RWPE1 (cell line): ENCODE measurements around the gene TCF12.

Experiments
- CTCF ChIA-PET: fragments of 350-600 bp; sonication (Branson Sonifier 250); formaldehyde crosslinking; extraction: SDS; loops from one replicate; lab custom pipeline; 2021; lab: Yijun Ruan, JAX
- POLR2A ChIA-PET: fragments of 400-600 bp; formaldehyde crosslinking; extraction: SDS; loops from one replicate; lab custom pipeline; 2020; ENCODE audit warnings: antibody characterized with exemption; ENCODE audit not compliant: low non-redundant PET; lab: Yijun Ruan, JAX
- DNase-seq: peaks from one replicate; pipeline ENCODE4 v3.0.0; 2012; ENCODE audit warnings: low spot score
- H3K27ac ChIP-seq: fragments of 450-650 bp; 2 replicates; pipeline ENCODE4 v1.5.1; 2017
- TF ChIP-seq, protein P1 (sequence below): fragments of 450-650 bp; conservative IDR thresholded peaks from 2 replicates; pipeline ENCODE4 v1.5.1; 2017; ENCODE audit warnings: low read depth, mild to moderate bottlenecking

TCF12 gene

DNA sequence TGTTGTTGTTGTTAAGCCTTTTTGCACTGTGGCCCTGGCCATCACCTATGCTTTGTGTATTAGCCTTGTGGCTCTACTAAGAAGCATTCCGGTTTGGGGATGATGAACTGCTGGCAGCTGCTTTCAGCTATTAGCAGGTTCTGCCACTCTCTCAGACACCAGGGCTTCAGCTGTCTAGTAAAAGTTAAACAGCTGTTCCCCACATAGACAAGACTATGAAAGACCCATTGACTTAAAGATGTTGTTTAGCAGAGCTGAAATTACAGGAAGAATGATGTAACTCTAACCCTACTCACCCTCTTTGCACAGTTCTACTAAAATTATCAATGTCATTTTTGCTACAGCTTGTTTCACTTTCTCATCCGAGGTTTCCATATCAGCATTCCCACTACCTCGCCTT is 326.7 kb downstream of the TCF12 start:
- ChIA-PET POLR2A (no interaction called here), CTCF (no interaction called here)
- TF ChIP-seq, protein P1, sequence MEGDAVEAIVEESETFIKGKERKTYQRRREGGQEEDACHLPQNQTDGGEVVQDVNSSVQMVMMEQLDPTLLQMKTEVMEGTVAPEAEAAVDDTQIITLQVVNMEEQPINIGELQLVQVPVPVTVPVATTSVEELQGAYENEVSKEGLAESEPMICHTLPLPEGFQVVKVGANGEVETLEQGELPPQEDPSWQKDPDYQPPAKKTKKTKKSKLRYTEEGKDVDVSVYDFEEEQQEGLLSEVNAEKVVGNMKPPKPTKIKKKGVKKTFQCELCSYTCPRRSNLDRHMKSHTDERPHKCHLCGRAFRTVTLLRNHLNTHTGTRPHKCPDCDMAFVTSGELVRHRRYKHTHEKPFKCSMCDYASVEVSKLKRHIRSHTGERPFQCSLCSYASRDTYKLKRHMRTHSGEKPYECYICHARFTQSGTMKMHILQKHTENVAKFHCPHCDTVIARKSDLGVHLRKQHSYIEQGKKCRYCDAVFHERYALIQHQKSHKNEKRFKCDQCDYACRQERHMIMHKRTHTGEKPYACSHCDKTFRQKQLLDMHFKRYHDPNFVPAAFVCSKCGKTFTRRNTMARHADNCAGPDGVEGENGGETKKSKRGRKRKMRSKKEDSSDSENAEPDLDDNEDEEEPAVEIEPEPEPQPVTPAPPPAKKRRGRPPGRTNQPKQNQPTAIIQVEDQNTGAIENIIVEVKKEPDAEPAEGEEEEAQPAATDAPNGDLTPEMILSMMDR: no peak
- H3K27ac ChIP-seq: no peak overlapping the region
- DNase-seq: no peak

DNA sequence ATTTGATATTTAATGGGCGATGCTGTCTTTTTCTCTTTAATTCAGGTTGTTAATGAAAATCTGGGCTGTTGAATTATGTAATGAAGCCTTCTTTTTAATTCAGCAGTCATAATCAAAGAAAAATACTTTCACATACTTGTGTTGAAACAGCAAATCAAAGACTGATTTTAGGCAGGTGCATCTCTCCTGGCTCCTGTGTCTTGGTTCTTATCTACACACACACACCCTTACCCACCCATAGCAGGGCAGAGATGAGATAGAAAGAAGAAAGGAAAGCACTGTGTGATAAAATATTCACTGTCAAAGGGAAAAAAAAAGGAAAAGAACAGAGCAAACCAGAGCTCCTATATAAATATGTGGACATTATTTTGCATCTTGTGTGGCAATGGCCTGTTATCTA is 327.3 kb downstream of the TCF12 start:
- no peak overlapping the region for H3K27ac ChIP-seq
- ChIA-PET CTCF (no interaction called here), POLR2A (no interaction called here)
- no peak for DNase-seq
- TF ChIP-seq, protein P1: no peak

DNA sequence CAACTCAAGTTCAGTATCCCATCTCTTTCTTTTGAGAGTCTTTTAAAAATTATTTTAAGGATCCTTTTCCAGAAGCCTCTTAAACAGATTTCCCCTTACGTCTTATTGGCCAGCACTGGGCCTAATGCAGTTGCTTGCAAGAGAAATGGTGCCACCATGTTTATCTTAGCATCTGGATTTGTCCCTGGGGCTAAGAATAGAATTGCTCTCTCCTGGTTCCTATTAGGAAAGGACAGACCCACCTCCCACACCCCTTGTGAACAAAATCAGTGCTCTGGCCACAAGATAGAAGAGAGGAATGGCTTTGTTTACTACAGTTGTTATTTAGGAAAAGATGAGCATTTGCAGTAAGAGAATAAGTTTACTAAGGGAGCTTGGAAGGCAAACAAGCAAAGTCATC is 329.6 kb downstream of the TCF12 start:
- ChIA-PET POLR2A (no interaction called here), CTCF (no interaction called here)
- DNase-seq: no peak
- no peak overlapping the region for H3K27ac ChIP-seq
- TF ChIP-seq, protein P1: no peak

DNA sequence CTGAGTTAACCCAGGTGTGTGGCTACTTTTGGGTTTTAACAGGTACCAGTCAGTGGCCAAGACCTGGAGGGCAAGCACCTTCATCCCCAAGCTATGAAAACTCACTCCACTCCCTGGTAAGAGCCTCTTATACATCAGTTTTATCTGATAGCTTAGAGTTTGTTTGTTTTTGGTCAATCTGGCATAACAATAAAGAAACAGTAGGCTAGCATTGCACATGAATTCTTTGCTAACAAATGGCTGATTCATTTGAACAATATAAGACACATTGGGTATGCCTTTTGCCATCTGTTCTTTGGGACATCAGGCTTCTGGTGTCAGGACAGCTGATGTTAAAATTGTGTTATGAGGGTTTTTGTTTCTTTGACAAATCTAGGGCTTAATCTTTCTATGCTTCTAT is 332.9 kb downstream of the TCF12 start:
- TF ChIP-seq, protein P1: no peak
- H3K27ac ChIP-seq: no peak overlapping the region
- ChIA-PET POLR2A (no interaction called here), CTCF (no interaction called here)
- DNase-seq: no peak

DNA sequence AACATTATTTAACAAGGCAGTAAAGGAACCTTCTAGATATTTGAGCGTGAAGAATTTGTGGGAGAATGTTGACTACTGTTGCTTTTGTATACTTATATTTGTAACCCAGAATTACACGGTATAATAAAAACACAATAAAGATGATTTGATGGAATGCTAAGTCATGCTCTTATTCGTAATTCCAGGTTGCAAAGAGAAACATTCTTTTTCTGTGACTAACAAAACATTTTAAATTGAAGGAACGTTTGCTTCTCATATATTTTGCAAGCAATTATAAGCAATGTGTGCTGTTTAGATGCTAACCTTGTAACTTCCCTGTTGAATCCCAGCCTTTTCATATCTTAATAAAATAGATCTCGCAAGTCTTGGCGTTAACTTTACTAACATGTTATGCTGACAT is 333.5 kb downstream of the TCF12 start:
- no peak overlapping the region for H3K27ac ChIP-seq
- POLR2A ChIA-PET: no interaction called here
- no peak for DNase-seq
- TF ChIP-seq, protein P1: no peak
- CTCF ChIA-PET: no interaction called here

DNA sequence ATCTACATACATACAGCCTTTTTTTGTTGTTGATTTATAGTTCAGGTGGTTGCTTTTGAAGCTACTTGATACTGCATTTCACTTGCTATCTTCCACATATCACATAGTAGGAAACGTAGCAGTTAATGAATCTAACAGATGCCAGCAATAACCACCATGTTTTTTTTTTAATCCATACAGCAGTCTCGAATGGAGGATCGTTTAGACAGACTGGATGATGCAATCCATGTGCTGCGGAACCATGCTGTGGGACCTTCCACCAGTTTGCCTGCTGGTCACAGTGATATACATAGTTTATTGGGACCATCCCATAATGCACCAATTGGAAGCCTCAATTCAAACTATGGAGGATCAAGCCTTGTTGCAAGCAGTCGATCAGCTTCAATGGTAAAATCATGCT is 334.6 kb downstream of the TCF12 start:
- TF ChIP-seq, protein P1: no peak
- CTCF ChIA-PET: interaction anchor here (0.6 kb wide), 1 partner anchor 53 kb away, joined by 6 read pairs; no protein-coding TSS in a partner anchor
- no peak overlapping the region for H3K27ac ChIP-seq
- POLR2A ChIA-PET: no interaction called here
- DNase-seq: no peak

DNA sequence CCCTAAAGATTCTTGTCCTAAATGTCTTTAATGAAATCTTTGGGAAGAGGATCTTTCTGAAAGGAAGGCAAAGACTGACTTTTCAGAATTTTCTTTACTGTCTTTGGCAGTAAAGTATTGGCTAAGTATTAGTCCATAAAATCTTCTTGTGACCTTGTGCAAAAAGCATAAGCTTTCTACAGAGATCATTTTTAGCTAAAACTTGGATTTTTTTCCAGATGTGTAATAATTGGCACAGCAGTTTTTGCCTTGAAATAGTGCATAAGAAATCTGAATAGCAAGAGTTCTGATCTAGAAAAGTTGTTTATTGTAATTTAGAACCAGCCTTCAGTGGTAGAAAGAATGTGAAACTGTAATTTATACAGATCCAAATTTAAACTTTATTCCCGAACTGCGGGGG is 335.1 kb downstream of the TCF12 start:
- POLR2A ChIA-PET: no interaction called here
- CTCF ChIA-PET: interaction anchor here (0.7 kb wide), 1 partner anchor 1754 kb away, joined by 5 read pairs; no protein-coding TSS in a partner anchor
- TF ChIP-seq, protein P1: no peak
- DNase-seq: no peak
- no peak overlapping the region for H3K27ac ChIP-seq
